Activated CD4-positive, alpha-beta T cell treated with anti-CD3 and anti-CD28 coated beads, Interleukin-2, amount 50 U/mL, for 1 hour (primary cell): ENCODE measurements around the gene TSKS.

ENCODE experiments used
- DNase-seq: peaks from one replicate; pipeline ENCODE4 v3.0.0-alpha.2; 2020

Gene TSKS

DNA sequence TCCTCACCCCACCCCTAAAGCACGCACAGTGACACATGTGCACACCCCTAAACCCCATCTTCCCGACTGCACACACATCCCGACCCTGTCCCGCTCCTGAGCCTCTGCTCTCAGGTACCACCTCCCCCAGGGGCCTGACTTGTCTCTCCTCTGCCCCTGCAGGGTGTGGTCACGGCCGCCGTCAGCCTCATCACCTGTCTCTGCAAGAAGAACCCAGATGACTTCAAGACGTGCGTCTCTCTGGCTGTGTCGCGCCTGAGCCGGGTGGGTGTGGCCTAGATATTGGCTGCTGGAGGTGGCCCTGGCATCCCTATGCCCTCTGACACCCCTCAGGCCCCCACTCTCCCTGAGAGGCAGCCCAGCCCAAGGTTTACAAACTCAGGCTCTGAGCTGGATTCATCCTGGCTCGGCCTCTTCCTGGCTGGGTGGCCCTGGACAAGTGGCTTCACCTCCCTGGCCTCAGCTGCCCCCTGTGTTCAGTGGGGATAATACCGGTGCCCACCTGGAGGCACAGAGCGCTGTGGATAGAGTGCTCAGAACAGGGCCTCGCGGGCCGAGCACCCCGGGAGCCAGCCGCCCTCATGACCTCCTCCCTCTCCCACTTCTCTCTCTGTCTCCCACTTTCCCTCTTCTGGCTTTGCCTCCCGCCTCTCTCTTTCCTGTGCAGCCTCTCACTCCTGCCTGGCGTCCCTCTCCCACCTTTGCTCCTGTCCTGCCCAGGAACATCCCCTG lies 29.9 kb upstream of the TSKS start:
- no peak for DNase-seq

DNA sequence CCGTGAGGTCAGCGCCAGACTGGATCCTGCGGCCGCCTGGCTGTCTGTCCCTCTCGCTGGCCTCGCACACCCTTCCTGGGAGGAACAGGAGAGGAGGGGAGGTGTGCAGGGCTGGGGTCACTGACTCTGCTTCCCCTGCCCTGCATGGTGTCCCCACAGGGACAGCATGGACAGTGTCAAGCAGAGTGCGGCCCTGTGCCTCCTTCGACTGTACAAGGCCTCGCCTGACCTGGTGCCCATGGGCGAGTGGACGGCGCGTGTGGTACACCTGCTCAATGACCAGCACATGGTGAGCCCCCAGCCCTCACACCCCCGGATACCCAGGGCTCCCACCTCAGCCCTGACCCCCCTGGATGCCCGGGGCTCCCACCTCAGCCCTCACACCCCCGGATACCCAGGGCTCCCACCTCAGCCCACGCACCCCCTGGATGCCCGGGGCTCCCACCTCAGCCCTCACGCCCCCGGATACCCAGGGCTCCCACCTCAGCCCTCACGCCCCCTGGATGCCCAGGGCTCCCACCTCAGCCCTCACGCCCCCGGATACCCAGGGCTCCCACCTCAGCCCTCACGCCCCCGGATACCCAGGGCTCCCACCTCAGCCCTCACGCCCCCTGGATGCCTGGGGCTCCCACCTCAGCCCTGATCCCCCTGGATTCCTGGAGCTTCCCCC lies 28.8 kb upstream of the TSKS start:
- no peak for DNase-seq

DNA sequence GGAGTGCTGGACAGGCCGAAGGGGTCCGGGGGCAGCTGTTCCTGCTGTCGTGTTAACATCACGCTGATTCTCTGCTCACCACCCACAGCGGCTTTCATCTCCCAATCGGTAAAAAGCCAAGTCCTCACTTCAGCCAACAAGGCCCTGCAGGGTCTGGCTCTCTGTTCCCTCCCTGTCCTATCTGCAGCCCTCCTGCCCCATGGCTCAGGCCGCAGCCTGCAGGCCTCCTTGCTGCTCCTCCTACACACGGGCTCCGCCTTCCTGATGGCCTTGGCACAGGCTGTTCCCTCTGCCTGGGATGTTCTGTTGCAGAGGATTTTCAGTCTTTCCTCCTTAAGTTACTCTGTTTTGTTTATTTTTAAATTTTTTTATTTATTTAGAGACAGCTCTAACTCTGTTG lies 27.8 kb upstream of the TSKS start:
- DNase-seq, result no peak

DNA sequence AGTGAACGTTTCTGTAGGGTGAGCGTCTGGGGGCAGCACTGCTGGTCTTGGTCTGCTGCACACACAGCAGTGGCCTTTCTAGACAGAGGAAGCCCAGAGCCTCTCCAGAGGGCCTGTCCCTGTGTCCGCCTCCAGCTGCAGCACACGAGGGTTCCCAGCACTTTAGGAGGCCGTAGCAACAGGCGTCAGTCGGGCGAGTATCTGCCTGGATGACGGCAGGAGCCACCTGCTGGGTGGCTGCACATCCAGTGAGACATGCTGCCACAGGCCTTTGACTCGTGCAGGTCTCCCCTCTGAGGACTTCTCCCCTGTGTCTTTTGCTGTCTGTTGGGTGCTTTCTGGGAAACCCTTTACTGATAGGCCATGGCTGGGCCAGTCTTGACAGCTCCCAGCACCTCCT lies 25.8 kb upstream of the TSKS start:
- DNase-seq, result no peak

DNA sequence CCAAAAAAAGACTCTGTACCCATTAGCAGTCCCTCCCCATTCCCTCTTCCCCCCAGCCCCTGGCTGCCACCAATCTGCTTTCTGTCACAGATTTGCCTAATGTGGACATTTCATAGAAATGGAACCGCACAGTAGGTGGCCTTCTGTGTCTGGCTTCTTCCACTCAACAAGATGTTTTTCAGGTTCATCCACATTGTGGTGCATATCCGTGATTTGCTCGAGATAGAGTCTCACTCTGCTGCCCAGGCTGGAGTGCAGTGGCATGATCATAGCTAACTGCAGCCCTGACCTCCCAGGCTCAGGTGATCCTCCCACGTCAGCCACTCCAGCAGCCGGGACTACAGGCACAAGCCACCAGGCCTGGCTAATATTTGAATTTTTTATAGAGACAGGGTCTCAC lies 24.6 kb upstream of the TSKS start:
- no peak for DNase-seq

DNA sequence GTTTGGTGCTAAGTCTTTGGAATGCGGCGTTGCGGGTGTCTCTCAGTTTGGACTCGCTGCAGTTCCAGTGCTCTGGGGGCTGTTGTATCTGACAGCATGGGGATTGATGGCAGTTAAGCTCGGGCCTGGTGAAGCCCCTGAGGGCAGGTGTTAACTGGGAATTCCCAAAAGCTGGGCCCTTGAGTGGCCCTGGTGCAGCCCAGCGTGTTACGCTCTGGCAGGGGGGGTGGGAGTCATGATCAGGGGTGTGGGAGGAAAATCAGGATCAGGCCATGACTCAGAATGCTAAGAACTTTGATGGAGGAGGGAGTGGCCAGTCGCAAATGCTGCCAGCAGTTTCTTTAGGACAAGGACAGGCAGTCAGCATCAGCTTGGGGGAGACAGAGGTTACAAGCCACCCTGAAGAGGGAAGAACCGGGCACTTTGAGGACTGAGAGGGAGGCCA lies 23.3 kb upstream of the TSKS start:
- no peak for DNase-seq

DNA sequence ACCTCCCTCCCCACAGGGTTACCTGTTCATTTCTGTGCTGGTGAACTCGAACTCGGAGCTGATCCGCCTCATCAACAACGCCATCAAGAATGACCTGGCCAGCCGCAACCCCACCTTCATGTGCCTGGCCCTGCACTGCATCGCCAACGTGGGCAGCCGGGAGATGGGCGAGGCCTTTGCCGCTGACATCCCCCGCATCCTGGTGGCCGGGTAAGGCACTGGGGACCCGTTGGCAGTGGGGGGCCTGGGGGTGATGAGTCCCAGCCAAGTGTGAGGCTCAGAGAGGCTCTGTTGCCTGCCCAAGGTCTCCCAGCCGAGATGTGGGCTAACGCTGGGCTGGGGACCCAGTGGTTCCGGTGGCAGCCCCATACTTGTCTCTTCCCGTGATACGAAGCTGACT lies 19.4 kb upstream of the TSKS start:
- no peak for DNase-seq

DNA sequence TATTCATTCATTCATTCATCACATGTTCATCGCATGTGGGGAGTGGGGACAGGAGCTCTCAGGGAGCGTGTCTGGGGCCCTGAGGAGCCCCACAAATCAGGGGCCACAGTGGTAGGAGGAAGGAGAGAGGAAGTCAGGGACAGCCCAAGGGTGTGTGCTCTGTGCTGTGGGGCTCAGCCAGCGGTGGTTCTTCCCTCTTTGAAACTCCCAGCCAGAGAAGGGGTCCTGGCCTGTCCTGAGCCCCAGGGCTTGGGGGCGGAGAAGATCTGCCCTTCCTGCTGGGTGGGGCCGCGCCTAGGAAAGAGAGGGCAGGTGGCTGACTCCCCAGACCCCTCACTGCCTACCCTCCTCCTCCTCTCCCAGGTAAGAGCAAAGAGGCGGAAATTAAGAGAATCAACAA lies 18.3 kb upstream of the TSKS start:
- DNase-seq, result no peak

DNA sequence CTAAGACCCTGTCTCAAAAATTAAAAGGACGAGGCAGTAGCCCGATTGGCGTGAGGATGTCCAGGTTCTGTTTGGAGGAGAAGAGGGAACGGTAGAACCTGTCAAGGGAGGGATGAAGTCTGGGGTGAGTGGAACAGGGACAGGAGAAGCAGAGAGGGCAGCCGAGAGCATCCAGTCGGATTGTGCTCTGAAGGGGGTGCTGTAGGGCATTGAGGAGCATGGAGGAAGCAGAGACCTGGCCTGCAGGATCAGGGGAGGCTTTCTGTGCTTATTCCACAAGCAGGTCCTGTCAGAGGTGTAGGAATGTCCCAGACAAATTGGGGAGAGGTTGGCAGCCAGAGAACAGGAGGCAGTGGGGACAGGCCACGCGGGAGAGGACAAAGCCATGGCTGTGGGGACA lies 17.8 kb upstream of the TSKS start:
- no peak for DNase-seq

DNA sequence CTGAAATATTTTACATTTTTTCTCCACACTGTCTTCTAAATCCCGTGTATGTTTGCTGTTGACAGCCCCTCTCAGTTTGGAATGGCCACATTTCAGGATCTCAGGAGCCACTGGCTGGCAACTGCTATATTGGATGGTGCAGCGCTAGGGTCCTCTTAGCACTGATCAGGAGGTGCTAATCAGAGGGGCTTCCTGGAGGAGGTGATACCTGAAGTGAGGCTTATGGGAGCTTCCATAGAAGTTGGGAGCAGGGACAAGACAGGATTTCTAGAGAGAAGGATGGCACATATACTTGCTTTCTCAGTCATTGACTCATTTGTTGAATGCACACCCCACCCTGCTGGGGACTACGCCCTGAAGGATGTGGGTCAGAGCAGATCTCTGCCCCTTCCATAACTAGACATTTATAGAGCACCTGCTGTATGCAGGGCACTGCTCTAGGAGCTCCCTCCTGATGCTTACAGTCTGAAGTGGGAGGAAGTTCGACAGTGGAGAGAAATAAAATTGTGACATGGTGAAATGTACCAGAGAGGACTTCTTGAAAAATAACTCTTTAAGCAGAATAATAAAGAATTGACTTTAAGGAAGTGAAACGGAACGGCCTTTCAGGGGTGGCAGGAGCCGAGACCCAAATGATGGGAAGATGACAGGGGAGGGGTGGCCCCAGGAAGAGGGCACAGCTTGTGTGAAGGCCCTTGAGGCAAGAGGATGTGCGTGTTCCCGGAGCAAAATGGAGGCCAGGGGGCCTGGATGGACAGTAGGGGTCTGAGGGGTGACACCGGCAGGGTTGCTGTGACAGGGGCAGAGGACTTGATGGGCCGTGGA lies 16.8 kb upstream of the TSKS start:
- no peak for DNase-seq

DNA sequence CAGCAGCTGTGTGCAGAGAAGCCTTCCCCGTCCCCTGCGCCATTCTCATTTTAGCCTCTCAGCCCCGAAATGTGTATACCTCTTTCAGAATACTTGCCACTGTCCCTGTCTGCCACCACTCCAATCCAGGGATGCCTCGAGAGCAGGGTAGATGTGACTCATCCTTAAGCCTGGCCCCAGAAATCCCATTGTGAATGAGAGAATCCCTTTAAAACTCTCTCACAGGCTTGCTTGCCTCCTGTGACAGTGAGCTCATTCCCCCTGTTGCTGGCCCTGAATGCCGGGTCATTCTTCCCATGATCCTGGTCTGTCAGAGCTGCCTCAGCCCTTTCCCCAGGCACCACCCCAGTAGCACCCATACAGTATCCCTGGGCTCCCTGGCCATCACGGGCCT lies 13.3 kb upstream of the TSKS start:
- DNase-seq, result no peak

DNA sequence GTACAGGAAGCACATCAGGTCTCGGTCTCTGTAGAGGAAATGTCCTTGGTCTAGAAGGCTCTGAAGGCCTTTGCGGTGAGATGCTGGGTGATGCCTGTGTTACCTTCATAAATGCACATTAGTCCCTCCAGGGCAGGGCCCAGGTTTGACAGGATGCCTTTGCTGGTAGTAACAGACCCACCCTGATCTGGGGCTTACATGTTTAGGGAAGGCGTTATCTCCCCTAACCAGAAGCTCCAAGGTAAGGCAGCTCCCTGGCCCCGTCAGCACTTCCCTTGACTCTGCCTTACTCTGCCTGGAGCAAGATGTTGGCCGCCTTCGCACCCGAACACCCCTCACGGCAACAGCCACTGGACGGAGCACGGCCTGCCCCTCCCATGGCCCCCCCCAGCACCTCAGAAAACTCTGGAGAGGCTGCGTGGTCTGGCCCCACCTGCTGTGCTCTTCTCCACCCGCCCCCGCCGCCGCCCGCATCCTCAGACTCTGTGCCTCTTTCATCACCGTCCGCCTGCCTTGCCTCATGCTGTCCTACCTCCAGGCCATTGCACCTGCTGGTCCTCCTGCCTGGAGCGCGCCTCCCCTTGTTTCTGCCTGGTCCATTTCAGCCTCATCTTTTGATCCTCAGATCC lies 12.8 kb upstream of the TSKS start:
- no peak for DNase-seq

DNA sequence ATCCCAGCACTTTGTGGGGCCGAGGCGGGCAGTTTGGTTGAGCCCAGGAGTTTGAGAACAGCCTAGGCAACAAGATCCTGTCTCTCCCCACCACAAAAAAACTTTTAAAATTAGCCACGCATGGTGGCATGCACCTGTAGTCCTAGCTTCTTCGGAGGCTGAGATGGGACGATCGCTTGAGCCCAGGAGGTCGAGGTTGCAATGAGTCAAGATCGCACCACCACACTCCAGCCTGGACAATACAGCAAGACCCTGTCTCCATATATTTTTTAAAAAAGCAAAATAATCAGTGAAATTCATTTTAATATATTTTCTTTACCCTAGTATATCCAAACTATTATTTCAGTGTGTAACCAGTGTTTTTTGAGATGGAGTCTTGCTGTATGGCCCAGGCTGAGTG lies 11.9 kb upstream of the TSKS start:
- DNase-seq, result no peak

DNA sequence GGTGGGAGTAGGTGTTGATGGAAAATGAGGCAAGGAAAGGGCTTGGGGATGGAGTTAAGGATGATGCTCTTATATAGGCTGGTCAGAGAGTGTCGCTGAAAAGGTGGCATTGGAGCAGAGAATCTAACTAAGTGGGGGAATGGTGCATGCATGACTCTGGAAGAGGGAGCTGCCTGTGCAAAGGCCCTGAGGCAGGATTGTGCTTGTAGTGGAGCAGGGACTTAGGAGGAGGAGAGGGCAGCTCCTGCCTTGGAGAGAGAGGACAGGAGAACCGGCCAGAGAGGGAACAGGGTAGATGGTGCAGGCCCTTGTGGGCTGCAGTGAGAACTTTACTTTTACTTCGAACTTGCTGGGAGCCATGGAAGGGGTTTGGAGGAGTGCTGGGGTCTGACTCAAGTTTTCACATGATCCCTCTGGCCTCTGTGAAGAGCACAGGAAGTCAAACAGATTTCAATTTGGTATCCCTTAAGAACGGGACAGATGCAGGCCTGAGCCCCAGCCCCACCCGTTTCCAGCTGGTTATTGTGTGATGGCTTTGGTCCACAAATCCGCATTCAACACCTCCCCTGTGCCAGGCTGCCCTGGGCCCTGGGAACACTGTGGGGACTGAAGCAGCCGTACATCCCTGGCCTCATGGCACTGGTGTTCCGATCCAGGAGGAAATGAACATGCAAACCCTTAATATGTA lies 10.7 kb upstream of the TSKS start:
- DNase-seq, result no peak

DNA sequence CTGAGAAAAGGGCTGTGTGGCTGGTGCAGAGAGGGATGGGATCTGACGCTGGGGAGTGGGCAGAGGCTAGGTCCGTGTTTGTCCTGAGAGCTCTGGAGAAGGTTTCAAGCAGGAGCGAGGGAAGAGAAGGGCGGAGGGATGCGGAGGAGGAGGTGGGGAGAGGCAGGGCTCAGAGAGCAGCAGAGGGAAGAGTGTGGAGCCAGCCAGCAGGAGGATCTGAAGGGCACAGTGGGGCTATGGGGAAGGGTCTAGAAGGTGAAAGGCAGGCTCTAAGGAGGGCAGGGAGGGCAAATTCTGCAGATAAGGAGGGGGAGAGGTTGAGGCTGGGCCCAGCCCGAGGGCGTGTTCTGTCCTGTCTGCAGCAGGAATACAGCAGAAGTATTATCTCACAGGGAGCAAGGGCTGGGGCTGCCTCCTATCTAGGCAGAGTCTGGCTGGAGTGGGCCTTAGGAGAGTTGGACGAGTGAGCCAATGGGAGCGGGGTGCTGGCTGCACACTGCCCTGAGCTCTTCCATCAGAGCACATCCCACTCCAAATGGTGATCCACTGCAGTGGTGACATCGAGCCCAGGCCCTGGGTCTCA lies 9.8 kb upstream of the TSKS start:
- no peak for DNase-seq

DNA sequence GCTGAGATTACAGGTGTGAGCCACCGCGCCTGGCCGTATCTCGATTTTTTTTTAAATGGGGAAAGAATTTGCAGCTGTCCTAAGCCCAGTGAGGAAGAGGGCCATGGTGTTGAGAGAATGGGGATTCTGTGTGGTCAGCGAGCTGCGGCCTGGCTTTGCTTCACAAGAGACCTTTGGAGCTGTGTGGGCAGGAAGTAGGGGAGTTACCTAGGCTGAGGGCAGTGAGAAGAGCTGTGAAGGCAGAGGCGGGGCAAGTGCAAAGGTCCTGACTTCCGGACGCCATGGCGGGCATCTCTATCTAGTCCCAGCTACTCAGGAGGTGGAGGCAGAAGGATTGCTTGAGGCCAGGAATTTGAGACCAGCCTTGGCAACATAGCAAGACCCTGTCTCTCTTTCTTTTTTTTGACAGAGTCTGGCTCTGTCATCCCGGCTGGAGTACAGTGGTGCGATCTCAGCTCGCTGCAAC lies 8.6 kb upstream of the TSKS start:
- DNase-seq, result no peak

DNA sequence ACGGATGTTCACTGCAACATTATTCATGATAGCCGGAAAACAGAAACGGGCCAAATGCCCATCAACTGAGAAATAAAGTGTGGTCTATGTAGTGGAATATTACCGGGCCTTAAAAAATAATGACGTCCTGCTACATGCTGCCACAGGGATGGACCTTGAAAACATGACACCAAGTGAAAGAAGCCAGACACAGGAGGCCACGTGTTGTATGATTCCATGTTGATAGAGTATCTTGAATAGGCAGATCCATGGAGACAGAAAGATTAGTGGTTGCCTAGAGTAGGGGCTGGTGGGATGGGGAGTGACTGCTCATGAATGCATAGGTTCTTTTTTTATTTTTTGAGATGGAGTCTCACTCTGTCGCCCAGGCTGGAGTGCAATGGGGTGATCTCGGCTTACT lies 7.4 kb upstream of the TSKS start:
- DNase-seq, result no peak

DNA sequence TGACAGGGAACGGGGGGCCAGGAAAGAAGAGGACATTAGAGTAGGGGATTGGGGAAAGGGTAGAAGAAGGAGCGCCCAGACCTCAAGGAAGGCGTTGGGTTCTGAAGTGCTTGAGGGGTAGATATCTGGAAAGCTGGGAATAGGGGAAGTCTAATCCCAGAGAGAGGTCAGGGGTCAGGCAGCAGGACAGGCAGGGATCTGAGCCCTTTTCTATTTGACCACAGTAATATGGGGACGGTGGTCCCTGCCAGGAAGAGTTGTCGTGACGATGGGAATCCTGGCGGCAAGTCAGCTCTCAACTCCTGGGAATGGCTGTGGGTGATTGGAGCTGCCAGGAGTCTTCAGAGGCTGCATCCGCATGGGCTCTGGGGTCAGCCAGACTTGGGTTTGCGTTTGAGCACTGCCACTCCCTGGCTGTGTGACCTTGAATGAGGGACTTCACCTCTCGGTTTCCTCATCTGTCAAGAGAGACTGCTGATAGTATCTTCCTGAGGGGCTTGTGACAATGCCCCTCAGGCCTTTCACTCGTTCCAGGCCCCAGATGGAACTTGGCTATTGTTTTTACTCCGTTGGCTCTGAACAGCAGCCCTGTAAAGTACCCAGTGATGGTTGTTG lies 5.0 kb upstream of the TSKS start:
- no peak for DNase-seq

DNA sequence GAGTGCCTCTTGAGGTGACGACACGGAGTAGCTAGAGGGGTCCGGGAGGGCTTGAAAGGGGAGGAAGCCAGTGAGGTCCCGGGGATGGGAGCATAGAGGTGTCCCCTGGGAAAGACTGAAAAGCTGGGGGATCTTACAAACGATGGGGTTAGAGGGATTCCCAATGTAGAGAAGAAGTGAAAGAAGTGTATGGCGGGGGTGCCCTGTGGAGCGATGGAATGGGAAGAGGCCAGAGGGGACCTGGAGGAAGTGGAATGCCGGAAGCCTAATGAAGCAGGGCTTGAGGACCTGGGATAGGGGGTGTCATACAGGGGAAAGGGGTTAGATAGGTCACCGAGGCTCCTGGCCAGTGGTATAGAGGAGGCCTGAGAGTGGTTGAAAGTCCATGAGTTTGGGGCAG lies 4.3 kb upstream of the TSKS start:
- no peak for DNase-seq

DNA sequence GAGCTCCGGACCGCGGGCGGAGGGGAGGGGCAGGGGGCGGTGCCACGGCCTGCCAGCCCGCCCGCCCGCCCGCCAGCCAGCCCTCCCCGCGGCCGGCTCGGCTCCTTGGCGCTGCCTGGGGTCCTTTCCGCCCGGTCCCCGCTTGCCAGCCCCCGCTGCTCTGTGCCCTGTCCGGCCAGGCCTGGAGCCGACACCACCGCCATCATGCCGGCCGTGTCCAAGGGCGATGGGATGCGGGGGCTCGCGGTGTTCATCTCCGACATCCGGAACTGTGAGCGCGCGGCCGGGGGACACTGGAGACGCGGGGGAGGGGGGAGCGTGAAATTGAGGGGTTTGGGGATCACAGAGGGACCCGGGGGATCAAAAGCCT lies 3.8 kb upstream of the TSKS start, which contains the start of gene AP2A1:
TSS of gene AP2A1 (plus strand) at position 72 of the 370 bp plus-strand sequence. CDS start at position 205, 133 bp downstream.
- DNase-seq, result no peak

DNA sequence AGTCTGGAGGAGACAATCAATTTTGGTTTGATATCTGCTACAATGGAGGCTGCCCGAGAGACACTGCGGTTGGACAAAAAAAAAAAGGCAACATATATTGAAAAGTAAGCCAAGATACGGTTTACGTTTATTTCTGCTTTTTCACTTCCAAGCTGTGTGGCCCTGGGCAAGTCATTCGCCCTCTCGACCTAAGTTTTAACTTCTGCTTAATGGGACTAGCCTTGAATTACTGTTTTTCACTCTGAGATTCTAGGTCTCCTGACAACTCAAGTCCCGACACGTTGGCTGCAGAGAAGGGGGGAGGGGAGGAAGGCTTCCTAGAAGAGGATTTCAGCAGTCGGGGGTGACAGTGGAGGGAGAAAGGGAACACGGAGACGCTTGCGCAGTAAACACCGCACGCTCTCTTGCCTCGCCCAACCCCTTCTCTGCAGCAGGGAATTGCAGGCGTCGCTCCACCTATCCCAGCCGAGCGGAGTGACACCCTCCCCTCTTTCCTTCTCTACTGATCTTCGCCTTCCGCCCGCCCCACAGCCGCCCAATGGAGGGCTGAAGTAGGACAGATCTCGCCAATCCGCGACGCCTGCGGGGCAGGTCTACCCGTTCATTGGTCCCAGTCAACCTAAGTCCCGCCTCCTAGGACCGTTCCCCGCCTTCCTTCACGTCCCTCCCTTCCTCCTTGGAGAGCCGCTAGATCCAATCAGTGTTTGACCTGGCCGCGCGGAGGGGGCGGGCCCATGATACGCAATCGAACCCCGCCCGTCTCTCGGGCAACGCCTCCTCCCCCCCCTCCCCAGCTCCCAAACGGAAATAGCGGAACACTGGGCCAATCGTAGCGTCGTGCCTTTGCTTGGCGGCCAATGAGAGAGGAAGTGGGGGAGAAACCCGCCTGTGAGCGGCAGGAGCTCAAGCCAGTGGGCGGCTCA lies 3.2 kb upstream of the TSKS start:
- peak; percentile 98 for DNase-seq
